Measurements from ENCODE around the gene PCDHA4. TPM values are rescaled to one million over a fixed set of nuclear protein-coding genes. Genes with fewer than 3 reads are reported as not detected.
"Not testable (repeated sequence)": the region's sequence is repeated elsewhere in the genome, so short reads cannot be mapped to it uniquely, and the experiment has no call there.

The PCDHA4 gene
- polyA plus RNA-seq (2013), result not detected

GRCh38 chr5:140806834-140807775 is at the start of gene PCDHA4:
PCDHA4 (plus strand) TSS chr5:140807068.
- peaks cover 0 to 29% (median 0%) of the 10 kb centered on the region in 5 experiments for H3K27me3 ChIP-seq (replicated peaks in 2 of 5; ENCODE audit: control insufficient read depth in 4 of 5, insufficient read depth in 5 of 5, low read length in 4 of 5)
- H3K27ac ChIP-seq (ENCODE audit: insufficient read depth in 1 of 2, low read depth in 1 of 2, low read length in 2 of 2, poor library complexity in 1 of 2, severe bottlenecking in 2 of 2), result no peak within 1 kb of the TSS
- no peaks in the 10 kb centered on the region for H3K4me1 ChIP-seq (ENCODE audit: control extremely low read depth in 1 of 4, control insufficient read depth in 4 of 4, insufficient read depth in 4 of 4, low read length in 3 of 4)
- peak within 1 kb of the TSS in 2 of 7 experiments; percentile 4 to 38 for H3K4me3 ChIP-seq (ENCODE audit: control insufficient read depth in 1 of 7, extremely low read depth in 1 of 7, insufficient read depth in 4 of 7, low read depth in 2 of 7, low read length in 6 of 7)
- 16% methylated on average over 20 of the region's 47 CpGs for WGBS (ENCODE audit: insufficient coverage)
- no peaks in the 10 kb centered on the region for H3K36me3 ChIP-seq (ENCODE audit: control insufficient read depth in 4 of 4, insufficient read depth in 4 of 4, low read length in 3 of 4)
- H3K9me3 ChIP-seq (ENCODE audit: control extremely low read depth in 1 of 5, control insufficient read depth in 4 of 5, insufficient read depth in 2 of 5, low read depth in 1 of 5, low read length in 4 of 5), result peaks cover 1 to 47% (median 36%) of the 10 kb centered on the region in 5 experiments
- DNase-seq, result peak in 2 of 3 donors; percentile 21 to 32
- ChIA-PET POLR2A (no interaction called here), CTCF (interaction anchor here (0.9 kb wide), 1 partner anchor 751 kb away, joined by 3 read pairs; no protein-coding TSS in a partner anchor)

GRCh38 chr5:140764177-140764973 is 42.5 kb upstream of the PCDHA4 start:
- WGBS (ENCODE audit: insufficient coverage), result no CpG with 5 or more reads among the region's 2 CpGs
- Histone ChIP-seq H3K4me3 (ENCODE audit: control insufficient read depth in 1 of 7, extremely low read depth in 1 of 7, insufficient read depth in 4 of 7, low read depth in 2 of 7, low read length in 6 of 7) (no peak overlapping the region), H3K27me3 (replicated peaks in 2 of 5; ENCODE audit: control insufficient read depth in 4 of 5, insufficient read depth in 5 of 5, low read length in 4 of 5) (no peaks in the 10 kb centered on the region), H3K27ac (ENCODE audit: insufficient read depth in 1 of 2, low read depth in 1 of 2, low read length in 2 of 2, poor library complexity in 1 of 2, severe bottlenecking in 2 of 2) (no peak overlapping the region), H3K4me1 (ENCODE audit: control extremely low read depth in 1 of 4, control insufficient read depth in 4 of 4, insufficient read depth in 4 of 4, low read length in 3 of 4) (no peaks in the 10 kb centered on the region), H3K9me3 (ENCODE audit: control extremely low read depth in 1 of 5, control insufficient read depth in 4 of 5, insufficient read depth in 2 of 5, low read depth in 1 of 5, low read length in 4 of 5) (peaks cover 12 to 81% (median 39%) of the 10 kb centered on the region in 5 experiments), H3K36me3 (ENCODE audit: control insufficient read depth in 4 of 4, insufficient read depth in 4 of 4, low read length in 3 of 4) (no peaks in the 10 kb centered on the region)
- DNase-seq, result no peak
- ChIA-PET CTCF (no interaction called here), POLR2A (no interaction called here)

GRCh38 chr5:140767444-140767843 is 39.4 kb upstream of the PCDHA4 start:
- no peaks in the 10 kb centered on the region for H3K36me3 ChIP-seq (ENCODE audit: control insufficient read depth in 4 of 4, insufficient read depth in 4 of 4, low read length in 3 of 4)
- peaks cover 21 to 83% (median 42%) of the 10 kb centered on the region in 5 experiments for H3K9me3 ChIP-seq (ENCODE audit: control extremely low read depth in 1 of 5, control insufficient read depth in 4 of 5, insufficient read depth in 2 of 5, low read depth in 1 of 5, low read length in 4 of 5)
- no peak for DNase-seq
- H3K27ac ChIP-seq (ENCODE audit: insufficient read depth in 1 of 2, low read depth in 1 of 2, low read length in 2 of 2, poor library complexity in 1 of 2, severe bottlenecking in 2 of 2), result no peak overlapping the region
- WGBS (ENCODE audit: insufficient coverage), result no CpG with 5 or more reads among the region's 4 CpGs
- H3K27me3 ChIP-seq (replicated peaks in 2 of 5; ENCODE audit: control insufficient read depth in 4 of 5, insufficient read depth in 5 of 5, low read length in 4 of 5), result no peaks in the 10 kb centered on the region
- POLR2A ChIA-PET, result no interaction called here
- CTCF ChIA-PET, result no interaction called here
- H3K4me3 ChIP-seq (ENCODE audit: control insufficient read depth in 1 of 7, extremely low read depth in 1 of 7, insufficient read depth in 4 of 7, low read depth in 2 of 7, low read length in 6 of 7), result no peak overlapping the region
- no peaks in the 10 kb centered on the region for H3K4me1 ChIP-seq (ENCODE audit: control extremely low read depth in 1 of 4, control insufficient read depth in 4 of 4, insufficient read depth in 4 of 4, low read length in 3 of 4)

GRCh38 chr5:140780512-140780911 is 26.4 kb upstream of the PCDHA4 start:
- Histone ChIP-seq H3K27ac (ENCODE audit: insufficient read depth in 1 of 2, low read depth in 1 of 2, low read length in 2 of 2, poor library complexity in 1 of 2, severe bottlenecking in 2 of 2) (no peak overlapping the region), H3K27me3 (replicated peaks in 2 of 5; ENCODE audit: control insufficient read depth in 4 of 5, insufficient read depth in 5 of 5, low read length in 4 of 5) (peaks cover 0 to 3% (median 0%) of the 10 kb centered on the region in 5 experiments), H3K4me1 (ENCODE audit: control extremely low read depth in 1 of 4, control insufficient read depth in 4 of 4, insufficient read depth in 4 of 4, low read length in 3 of 4) (no peaks in the 10 kb centered on the region), H3K4me3 (ENCODE audit: control insufficient read depth in 1 of 7, extremely low read depth in 1 of 7, insufficient read depth in 4 of 7, low read depth in 2 of 7, low read length in 6 of 7) (no peak overlapping the region), H3K9me3 (ENCODE audit: control extremely low read depth in 1 of 5, control insufficient read depth in 4 of 5, insufficient read depth in 2 of 5, low read depth in 1 of 5, low read length in 4 of 5) (peaks cover 2 to 62% (median 31%) of the 10 kb centered on the region in 5 experiments), H3K36me3 (ENCODE audit: control insufficient read depth in 4 of 4, insufficient read depth in 4 of 4, low read length in 3 of 4) (no peaks in the 10 kb centered on the region)
- ChIA-PET CTCF (no interaction called here), POLR2A (no interaction called here)
- DNase-seq, result no peak
- no CpG with 5 or more reads among the region's 1 CpG for whole genome bisulfite sequencing (ENCODE audit: insufficient coverage)

- Histone ChIP-seq H3K4me3 (ENCODE audit: control insufficient read depth in 1 of 7, extremely low read depth in 1 of 7, insufficient read depth in 4 of 7, low read depth in 2 of 7, low read length in 6 of 7) (peak within 1 kb of the TSS in 1 of 7 experiments; percentile 41), H3K27ac (ENCODE audit: insufficient read depth in 1 of 2, low read depth in 1 of 2, low read length in 2 of 2, poor library complexity in 1 of 2, severe bottlenecking in 2 of 2) (no peak within 1 kb of the TSS), H3K27me3 (replicated peaks in 2 of 5; ENCODE audit: control insufficient read depth in 4 of 5, insufficient read depth in 5 of 5, low read length in 4 of 5) (peaks cover 10 to 38% (median 18%) of the 10 kb centered on the region in 5 experiments), H3K36me3 (ENCODE audit: control insufficient read depth in 4 of 4, insufficient read depth in 4 of 4, low read length in 3 of 4) (peaks cover 0 to 2% (median 0%) of the 10 kb centered on the region in 4 experiments), H3K4me1 (ENCODE audit: control extremely low read depth in 1 of 4, control insufficient read depth in 4 of 4, insufficient read depth in 4 of 4, low read length in 3 of 4) (no peaks in the 10 kb centered on the region), H3K9me3 (ENCODE audit: control extremely low read depth in 1 of 5, control insufficient read depth in 4 of 5, insufficient read depth in 2 of 5, low read depth in 1 of 5, low read length in 4 of 5) (peaks cover 6 to 77% (median 49%) of the 10 kb centered on the region in 5 experiments)
- 18% methylated on average over 27 of the region's 29 CpGs for WGBS (ENCODE audit: insufficient coverage)
- CTCF ChIA-PET, result no interaction called here
- POLR2A ChIA-PET, result no interaction called here
- peak in 2 of 3 donors; percentile 7 to 8 for DNase-seq
These were observed 20.8 kb upstream of the PCDHA4 start, which contains the start of gene PCDHA1 for GRCh38 chr5:140785905-140786686. PCDHA1 (plus strand) TSS chr5:140786140.

- POLR2A ChIA-PET; H3K36me3 ChIP-seq (ENCODE audit: control insufficient read depth in 4 of 4, insufficient read depth in 4 of 4, low read length in 3 of 4); H3K4me1 ChIP-seq (ENCODE audit: control extremely low read depth in 1 of 4, control insufficient read depth in 4 of 4, insufficient read depth in 4 of 4, low read length in 3 of 4); DNase-seq; H3K27ac ChIP-seq (ENCODE audit: insufficient read depth in 1 of 2, low read depth in 1 of 2, low read length in 2 of 2, poor library complexity in 1 of 2, severe bottlenecking in 2 of 2); H3K4me3 ChIP-seq (ENCODE audit: control insufficient read depth in 1 of 7, extremely low read depth in 1 of 7, insufficient read depth in 4 of 7, low read depth in 2 of 7, low read length in 6 of 7): not testable (repeated sequence)
- peaks cover 10 to 38% (median 18%) of the 10 kb centered on the region in 5 experiments for H3K27me3 ChIP-seq (replicated peaks in 2 of 5; ENCODE audit: control insufficient read depth in 4 of 5, insufficient read depth in 5 of 5, low read length in 4 of 5)
- 44% methylated on average over 38 of the region's 44 CpGs for WGBS (ENCODE audit: insufficient coverage)
- peaks cover 8 to 72% (median 43%) of the 10 kb centered on the region in 5 experiments for H3K9me3 ChIP-seq (ENCODE audit: control extremely low read depth in 1 of 5, control insufficient read depth in 4 of 5, insufficient read depth in 2 of 5, low read depth in 1 of 5, low read length in 4 of 5)
- CTCF ChIA-PET, result interaction anchor here (1.2 kb wide), 1 partner anchor 12 kb away, joined by 3 read pairs; no protein-coding TSS in a partner anchor
These were observed 19.4 kb upstream of the PCDHA4 start for GRCh38 chr5:140787422-140787821.
